ENCODE results near the gene OR5AU1.

OR5AU1 gene

DNA sequence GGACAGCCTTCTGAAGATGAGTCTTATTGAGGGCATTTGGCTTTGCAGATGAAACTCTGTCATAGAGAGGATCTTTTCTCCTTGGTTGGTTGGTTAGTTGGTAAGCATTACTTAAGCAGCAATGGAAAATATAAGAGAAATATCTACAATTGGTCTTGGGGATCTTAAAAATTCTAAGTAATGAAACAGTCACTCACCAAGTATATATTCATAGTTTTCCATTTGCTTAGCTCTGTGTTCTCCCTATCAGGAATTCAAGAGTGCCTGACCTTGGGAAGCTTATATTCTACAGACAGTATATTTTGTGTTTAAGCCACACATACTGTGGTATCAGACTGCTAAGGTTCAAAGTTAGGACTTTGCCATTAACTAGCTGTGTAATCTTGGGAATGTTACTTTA is at the start of gene OR5AU1:
Gene OR5AU1, minus strand, starts transcription at position 101 of the 400 bp plus-strand sequence. CDS start 191 bp downstream, outside the sequence.
- TF ChIP-seq, protein P1, sequence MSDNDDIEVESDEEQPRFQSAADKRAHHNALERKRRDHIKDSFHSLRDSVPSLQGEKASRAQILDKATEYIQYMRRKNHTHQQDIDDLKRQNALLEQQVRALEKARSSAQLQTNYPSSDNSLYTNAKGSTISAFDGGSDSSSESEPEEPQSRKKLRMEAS (IDR thresholded peaks at IDR 0.05), result no peak
- no peak for TF ChIP-seq TEAD4 (IDR thresholded peaks at IDR 0.05)
- TF ChIP-seq EGR1 (IDR thresholded peaks at IDR 0.05), result no peak
- TF ChIP-seq NFIC (IDR thresholded peaks at IDR 0.05), result no peak
- no peak for TF ChIP-seq REST (IDR thresholded peaks at IDR 0.05; ENCODE audit: low read depth)
- no peak for TF ChIP-seq TAF1 (IDR thresholded peaks at IDR 0.05; ENCODE audit: low read depth)
- no peak for TF ChIP-seq CREB1 (IDR thresholded peaks at IDR 0.05; ENCODE audit: low read depth)

DNA sequence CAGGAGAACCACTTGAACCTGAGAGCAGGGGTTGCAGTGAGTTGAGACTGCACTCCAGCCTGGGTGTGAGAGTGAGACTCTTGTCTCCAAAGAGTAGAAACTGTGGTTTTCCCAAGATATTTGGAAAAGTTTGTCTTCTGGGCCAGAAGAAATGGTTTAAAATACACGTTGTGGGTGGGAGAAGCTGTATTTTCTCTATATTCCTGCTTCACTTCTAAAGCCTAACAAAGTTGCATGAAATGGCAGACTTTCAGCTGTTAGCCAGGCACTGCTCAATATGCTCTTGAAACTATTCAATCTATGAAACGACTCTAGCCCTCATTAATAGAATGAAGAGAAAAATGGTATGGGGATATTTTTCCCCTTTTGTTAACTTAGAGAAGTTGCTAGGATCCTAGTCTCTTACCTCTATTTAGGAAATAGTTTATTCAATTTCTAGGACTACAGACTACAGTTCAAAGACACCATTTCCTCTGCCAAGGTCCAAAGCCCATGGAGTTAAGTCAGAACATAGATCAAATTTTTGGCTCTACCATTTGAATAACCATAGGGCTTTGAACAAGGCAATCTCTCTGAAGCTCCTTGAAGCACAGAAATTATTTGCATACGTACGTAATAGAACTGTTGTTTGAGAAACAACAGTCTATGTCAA is 49.3 kb upstream of the OR5AU1 start:
- TF ChIP-seq YY1 (IDR thresholded peaks at IDR 0.05; ENCODE audit: low read depth), result no peak
- no peak for TF ChIP-seq REST (IDR thresholded peaks at IDR 0.05; ENCODE audit: low read depth)
- TF ChIP-seq ZBTB7A (IDR thresholded peaks at IDR 0.05; ENCODE audit: low read depth), result no peak
- TF ChIP-seq TCF12 (IDR thresholded peaks at IDR 0.05; ENCODE audit: low read depth), result no peak
- no peak for TF ChIP-seq EGR1 (IDR thresholded peaks at IDR 0.05)
- no peak for TF ChIP-seq NFIC (IDR thresholded peaks at IDR 0.05)
- TF ChIP-seq EP300 (IDR thresholded peaks at IDR 0.05; ENCODE audit: borderline replicate concordance), result no peak
- no peak for TF ChIP-seq TEAD4 (IDR thresholded peaks at IDR 0.05)
- no peak for TF ChIP-seq TAF1 (IDR thresholded peaks at IDR 0.05; ENCODE audit: low read depth)
- TF ChIP-seq, protein P1 (IDR thresholded peaks at IDR 0.05), result no peak
- TF ChIP-seq, protein P2, sequence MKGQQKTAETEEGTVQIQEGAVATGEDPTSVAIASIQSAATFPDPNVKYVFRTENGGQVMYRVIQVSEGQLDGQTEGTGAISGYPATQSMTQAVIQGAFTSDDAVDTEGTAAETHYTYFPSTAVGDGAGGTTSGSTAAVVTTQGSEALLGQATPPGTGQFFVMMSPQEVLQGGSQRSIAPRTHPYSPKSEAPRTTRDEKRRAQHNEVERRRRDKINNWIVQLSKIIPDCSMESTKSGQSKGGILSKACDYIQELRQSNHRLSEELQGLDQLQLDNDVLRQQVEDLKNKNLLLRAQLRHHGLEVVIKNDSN (IDR thresholded peaks at IDR 0.05), result no peak

GRCh38 chr14:21204167-21205025 is 48.5 kb upstream of the OR5AU1 start:
- TF ChIP-seq FOXM1 (IDR thresholded peaks at IDR 0.05; ENCODE audit: borderline replicate concordance, low read depth) (no peak), CEBPB (IDR thresholded peaks at IDR 0.05) (no peak), TEAD4 (IDR thresholded peaks at IDR 0.05) (no peak), EP300 (IDR thresholded peaks at IDR 0.05; ENCODE audit: borderline replicate concordance) (no peak), TAF1 (IDR thresholded peaks at IDR 0.05; ENCODE audit: low read depth) (no peak), EGR1 (IDR thresholded peaks at IDR 0.05) (no peak)
- TF ChIP-seq, protein P2 (IDR thresholded peaks at IDR 0.05), result no peak

DNA sequence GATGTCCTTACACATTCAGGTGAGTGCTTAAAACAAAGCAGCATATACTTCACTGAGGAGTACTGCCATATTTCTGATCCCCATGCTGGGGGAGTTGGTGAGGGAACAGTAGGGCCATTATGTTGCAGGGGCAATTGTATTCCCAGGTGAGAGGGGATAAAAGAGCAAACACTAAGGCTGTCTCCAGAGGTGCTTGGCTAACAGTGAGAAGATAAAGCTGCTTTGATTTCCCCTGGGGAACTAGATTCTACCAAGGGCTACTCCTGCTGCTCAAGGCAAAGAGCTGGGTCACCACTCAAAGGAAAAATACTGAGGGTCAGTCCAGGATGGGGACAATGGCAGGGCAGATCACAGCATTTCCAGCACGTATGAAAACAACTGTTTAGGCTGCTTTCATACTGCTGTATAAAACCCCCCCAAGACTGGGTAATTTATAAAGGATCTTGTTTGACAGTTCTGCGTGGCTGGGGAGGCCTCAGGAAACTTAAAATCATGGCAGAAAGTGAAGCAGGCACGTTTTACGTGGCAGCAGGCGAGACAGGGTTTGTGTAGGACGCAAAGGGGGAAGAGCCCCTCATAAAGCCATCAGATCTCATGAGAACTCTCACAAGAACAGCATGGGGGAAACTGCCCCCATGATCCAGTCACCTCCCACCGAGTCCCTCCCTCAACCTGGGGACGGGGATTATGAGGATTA is 47.8 kb upstream of the OR5AU1 start:
- TF ChIP-seq REST (IDR thresholded peaks at IDR 0.05; ENCODE audit: low read depth) (no peak), FOXM1 (IDR thresholded peaks at IDR 0.05; ENCODE audit: borderline replicate concordance, low read depth) (no peak), CREB1 (IDR thresholded peaks at IDR 0.05; ENCODE audit: low read depth) (no peak), TAF1 (IDR thresholded peaks at IDR 0.05; ENCODE audit: low read depth) (no peak), TCF12 (IDR thresholded peaks at IDR 0.05; ENCODE audit: low read depth) (no peak), TEAD4 (IDR thresholded peaks at IDR 0.05) (no peak), ZBTB7A (IDR thresholded peaks at IDR 0.05; ENCODE audit: low read depth) (no peak)
- TF ChIP-seq, protein P2 (IDR thresholded peaks at IDR 0.05), result no peak
